Measurements from ENCODE around the gene SLC9C1.
A peak's percentile ranks its signal among the peaks of the same experiment; 100 is the strongest.

The SLC9C1 gene

DNA sequence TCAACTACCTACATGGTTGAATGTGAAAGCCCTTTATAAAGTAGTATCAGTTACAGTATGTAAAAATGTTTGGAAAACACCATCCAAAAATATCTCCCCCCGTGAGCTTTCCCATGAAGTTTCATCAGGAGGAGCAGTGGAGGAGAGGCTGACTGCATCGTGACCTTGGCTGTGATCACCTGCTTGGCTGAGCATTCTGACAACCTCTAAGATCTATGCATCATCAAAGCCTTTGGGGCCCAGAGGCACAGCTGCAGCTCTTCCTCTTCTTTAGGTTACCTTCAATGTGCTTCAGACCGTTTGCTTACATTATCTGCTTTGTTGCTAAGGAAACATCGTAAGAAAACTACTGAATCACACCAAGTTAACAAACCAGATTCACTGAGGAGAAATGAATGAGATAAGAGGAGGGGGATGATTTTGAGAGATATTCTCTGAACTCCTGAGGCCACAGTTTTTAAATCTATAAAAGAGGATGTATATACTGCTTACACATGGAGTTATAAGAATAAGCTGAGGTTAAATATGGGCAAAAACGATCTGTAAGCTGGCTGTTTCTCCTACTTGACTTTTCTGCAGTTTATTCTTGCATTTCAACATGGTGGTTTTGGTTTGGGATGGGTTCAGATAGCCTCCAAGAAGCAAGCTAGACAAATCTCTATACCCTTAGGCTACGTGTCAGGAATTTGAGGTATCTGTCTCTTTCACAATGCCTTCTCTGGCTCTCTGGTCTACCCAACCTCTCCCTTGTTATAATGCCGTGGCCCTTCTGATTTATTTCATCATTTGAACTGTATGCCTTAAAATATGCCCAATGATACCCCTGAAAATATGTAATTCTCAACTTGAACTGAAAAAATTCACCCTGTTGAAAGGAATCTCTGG is 164.9 kb downstream of the SLC9C1 start:
- DNase-seq = no peak

DNA sequence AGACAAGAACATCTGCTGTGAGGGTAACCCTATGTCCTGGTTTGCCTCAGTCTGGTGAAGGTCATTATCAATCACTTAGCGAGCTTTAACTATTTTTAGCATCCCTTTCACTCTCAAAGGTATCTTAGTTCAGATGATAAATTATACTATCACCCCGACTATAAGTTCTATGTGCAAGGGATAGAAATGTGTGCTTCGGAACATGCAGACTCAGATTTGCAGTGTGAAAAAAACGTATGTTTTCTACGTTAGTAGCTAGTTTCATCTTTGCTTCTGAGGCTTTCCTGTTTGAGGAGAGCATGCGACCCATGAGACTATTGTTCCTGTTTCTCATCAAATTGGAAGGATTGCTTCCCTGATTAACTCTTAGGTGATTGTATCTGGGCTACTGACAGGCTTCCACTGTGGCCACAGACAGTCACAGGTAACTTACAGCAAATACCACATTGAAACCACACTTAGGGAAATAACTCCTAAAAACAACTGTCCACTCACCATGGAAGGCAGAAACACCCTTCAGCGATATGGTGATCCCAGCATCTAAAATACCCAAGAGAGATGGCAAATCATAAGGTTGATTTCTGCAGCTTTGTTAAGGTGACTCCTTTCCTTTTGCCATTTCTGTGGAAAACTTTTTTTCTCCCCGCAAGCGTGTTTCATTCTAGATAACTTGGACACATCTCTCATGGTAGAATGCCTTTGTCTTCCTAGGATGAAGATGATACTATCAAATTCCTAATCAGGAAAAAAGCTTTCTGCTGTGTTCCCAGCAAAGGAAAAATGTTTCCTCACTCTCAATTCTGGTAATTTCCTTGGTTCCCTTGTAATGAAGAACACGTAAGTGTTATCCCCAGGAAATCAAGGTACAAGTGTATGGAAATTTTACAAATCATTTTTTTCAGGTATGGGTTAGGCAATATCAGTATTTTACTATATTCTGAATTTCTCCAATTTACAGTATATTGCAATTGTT is 166.2 kb downstream of the SLC9C1 start:
- DNase-seq = no peak

- DNase-seq = no peak
These were observed 167.5 kb downstream of the SLC9C1 start for GRCh38 chr3:112126511-112126911.

DNA sequence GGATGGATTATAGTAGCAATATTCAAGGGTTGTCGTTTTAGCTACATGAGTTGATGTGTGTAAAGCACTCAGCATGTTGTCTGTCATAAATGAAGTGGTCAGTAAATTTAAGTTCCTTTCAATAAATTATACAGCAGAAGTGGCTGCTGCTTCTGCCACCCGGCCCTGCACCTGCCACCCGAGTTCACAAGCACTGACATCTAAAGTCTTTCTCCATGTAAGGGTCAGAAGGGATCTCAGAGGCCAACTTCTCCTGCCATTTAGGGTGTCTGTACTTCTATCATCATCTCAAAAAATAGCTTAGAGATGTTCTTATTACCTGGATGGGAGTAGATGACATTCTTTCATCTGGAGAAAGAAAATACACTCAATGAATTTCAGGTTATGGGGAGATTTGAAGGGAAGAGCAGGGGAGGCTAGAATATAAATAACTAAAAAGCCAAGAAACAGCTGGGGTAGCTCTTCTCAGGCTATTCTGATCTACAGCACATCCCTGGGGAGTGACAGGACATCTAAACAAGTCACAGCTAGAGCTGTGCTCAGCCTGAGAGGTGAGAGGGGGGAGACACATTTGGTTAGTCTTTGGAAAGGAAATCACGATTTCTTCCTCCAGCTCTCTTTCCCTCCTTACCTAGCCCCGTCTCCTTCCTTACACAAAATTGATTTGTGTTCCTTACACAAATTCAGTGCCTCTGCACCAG is 169.0 kb downstream of the SLC9C1 start:
- no peak for DNase-seq

- DNase-seq = no peak
These were observed 170.5 kb downstream of the SLC9C1 start for GRCh38 chr3:112123548-112123947.

DNA sequence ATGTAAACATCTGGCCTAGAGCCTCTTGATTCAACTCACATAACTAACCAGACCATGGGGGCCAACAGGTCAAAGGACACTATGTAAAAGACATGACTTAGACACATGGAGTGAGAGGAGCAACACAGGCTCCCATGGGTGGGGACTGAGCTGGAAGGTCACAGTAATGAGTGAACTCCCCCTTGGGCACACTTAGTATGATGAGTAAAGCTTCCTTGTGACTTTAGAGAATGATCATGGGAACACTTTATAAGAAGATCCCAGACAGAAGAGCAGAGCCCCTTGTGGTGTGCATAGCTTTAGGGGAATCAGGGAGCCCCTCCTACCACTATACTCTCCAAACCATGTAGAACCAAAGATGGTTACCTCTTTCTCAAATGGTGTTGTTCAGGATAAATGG is 171.1 kb downstream of the SLC9C1 start:
- no peak for DNase-seq

- no peak for DNase-seq
These were observed 172.2 kb downstream of the SLC9C1 start for GRCh38 chr3:112121577-112122547.

GRCh38 chr3:112119962-112120836 is 173.8 kb downstream of the SLC9C1 start:
- no peak for DNase-seq

- DNase-seq = no peak
These were observed 176.0 kb downstream of the SLC9C1 start for GRCh38 chr3:112117841-112118571.

DNA sequence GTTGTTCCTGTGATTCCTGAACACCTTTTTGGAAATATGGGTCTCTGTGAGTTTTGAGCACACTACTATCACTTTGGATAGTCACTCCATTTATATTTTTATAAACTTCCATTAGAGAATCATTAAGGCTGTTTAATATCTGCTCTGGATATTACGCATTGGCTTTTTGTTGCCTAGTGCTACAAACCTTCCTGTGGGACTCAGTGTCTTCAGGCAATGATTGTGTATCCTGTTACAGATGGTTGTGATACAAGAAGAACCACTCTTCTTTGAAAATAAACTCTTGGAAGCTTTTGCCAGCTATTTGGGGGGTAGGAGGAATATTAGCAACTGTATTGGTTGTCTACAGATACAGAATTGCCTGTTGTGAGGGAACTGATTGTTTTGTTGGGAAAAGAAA is 176.6 kb downstream of the SLC9C1 start:
- DNase-seq = no peak

GRCh38 chr3:112116748-112117186 is 177.2 kb downstream of the SLC9C1 start:
- no peak for DNase-seq

- DNase-seq = no peak
These were observed 178.1 kb downstream of the SLC9C1 start for GRCh38 chr3:112115806-112116383.

- DNase-seq = no peak
These were observed 178.8 kb downstream of the SLC9C1 start for GRCh38 chr3:112115161-112115739.

DNA sequence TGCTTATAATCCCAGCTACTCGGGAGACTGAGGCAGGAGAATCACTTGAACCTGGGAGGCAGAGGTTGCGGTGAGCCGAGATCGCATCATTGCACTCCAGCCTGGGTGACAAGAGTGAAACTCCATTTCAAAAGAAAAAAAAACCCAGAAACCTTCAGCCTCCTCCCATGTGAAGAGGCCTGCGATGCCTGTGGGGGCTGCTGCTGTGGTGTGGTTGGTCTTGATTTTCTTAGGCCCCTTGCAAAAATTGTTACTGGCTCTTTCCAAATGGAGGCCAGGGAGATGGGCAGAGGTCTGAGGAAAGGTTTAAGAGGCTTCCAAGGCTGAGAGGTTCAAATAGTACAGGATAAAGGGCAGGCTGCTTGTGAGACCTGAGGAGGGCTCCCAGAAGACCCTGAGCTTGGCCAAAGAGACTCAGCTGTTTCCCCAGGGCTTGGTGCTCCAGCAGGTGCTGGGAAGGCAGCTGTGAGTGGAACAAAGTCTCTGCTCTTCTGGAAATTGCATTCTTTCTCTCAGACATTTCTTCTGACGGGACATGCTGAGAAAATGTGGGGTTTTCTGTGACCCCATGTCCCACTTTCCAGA is 179.3 kb downstream of the SLC9C1 start:
- no peak for DNase-seq

DNA sequence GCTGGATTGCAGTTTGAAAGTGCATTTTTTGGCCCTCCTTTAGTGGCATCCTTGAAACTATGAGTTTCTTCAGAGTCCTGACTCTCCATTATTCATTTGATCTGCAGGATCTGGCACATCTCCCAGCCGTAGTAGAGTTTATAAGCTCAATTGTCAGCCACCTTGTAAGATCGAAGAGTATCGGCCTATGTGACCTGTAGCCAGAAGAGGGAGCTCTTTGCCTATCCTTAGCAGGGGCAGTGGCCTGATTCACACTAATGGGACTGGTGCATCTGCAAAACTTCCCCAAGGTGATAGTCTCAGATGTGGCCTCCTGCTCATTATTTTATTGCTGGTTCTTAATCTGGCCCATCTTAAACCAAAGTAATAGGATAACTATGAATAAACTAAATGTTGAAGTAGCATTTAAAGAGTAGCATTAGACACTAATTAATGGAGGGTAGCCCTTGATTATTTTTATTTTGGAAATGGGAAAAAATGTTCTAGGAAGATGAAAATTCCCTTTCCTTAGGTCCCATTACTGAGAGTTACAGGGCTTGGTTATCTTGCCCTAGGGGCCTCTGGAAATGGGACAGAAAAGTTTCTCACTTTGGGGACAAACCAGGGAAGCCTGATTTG is 182.1 kb downstream of the SLC9C1 start:
- DNase-seq = peak; percentile 3

GRCh38 chr3:112109322-112109721 is 184.7 kb downstream of the SLC9C1 start:
- no peak for DNase-seq

GRCh38 chr3:112104774-112105173 is 189.2 kb downstream of the SLC9C1 start:
- DNase-seq = no peak

DNA sequence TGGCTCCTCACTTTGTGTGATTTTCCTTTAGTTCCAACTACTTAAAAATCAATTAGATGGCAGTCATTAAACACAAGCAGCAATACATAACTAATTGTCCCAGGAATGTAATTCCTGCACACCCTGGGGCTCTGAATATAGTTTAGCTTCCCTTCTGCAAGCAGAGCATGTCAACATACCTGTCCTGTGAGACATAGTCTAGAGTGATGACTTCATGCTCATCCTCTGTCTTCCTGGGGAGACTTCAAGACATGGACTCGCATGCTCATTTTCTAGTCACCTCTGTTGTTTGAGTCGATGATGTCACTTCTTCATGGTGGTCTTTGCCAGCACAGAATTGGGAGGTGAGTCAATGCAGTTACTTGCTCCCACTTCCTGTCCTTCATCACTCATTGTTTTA is 192.1 kb downstream of the SLC9C1 start:
- no peak for DNase-seq
